Measurements from ENCODE around the gene KLHDC4.

- TF ChIP-seq CTCF (IDR thresholded peaks at IDR 0.05; ENCODE audit: insufficient read depth, low read length, poor library complexity, severe bottlenecking) (no peak), EZH2phosphoT487 (conservative IDR thresholded peaks at IDR 0.05; ENCODE audit: low read length) (no peak)
These were observed 74.1 kb downstream of the KLHDC4 start for GRCh38 chr16:87691686-87692079.

Data from SU-DHL-6 (cell line).